Natural killer cell (primary cell): ENCODE results near the gene ZSCAN22. TPM values are rescaled to one million over a fixed set of nuclear protein-coding genes. Genes with fewer than 3 reads are reported as not detected.

Source experiments
- ATAC-seq, 3 donors: fragments of 150-1000 bp in 2 of 3; fragments of 200-7000 bp in 1 of 3; cut with Tn5 transposase; 1 replicate in 1 of 3; 2 replicates in 2 of 3; pipeline ENCODE4 v1.10.0; 2021; ENCODE audit warnings: mild to moderate bottlenecking in 2 of 3, moderate library complexity in 2 of 3
- DNase-seq, 2 donors: peaks; one replicate each; pipeline versions ENCODE4 v3.0.0 to v3.0.0-alpha.2; 2013 to 2021; ENCODE audit warnings: mixed read lengths in 1 of 2
- H3K27ac ChIP-seq: one replicate; pipeline ENCODE4 v1.5.1; 2013; ENCODE audit warnings: mild to moderate bottlenecking, low read length
- H3K27me3 ChIP-seq: one replicate; pipeline ENCODE4 v1.6.1; 2013; ENCODE audit warnings: low read length; ENCODE audit not compliant: control insufficient read depth, insufficient read depth
- H3K36me3 ChIP-seq: one replicate; pipeline ENCODE4 v1.6.1; 2013; ENCODE audit warnings: low read length; ENCODE audit not compliant: control insufficient read depth, insufficient read depth
- H3K4me1 ChIP-seq: one replicate; pipeline ENCODE4 v1.6.1; 2013; ENCODE audit warnings: low read length; ENCODE audit not compliant: control insufficient read depth, insufficient read depth
- H3K4me3 ChIP-seq: one replicate; pipeline ENCODE4 v1.5.1; 2013; ENCODE audit warnings: low read length
- H3K9me3 ChIP-seq: one replicate; pipeline ENCODE4 v1.6.1; 2013; ENCODE audit warnings: low read length; ENCODE audit not compliant: control insufficient read depth, insufficient read depth
- H3K27ac Mint-ChIP-seq, 2 donors: one replicate each; pipeline ENCODE4 v1.8.0; 2022; ENCODE audit warnings: mild to moderate bottlenecking in 2 of 2, mixed read lengths in 2 of 2, moderate library complexity in 1 of 2
- H3K27me3 Mint-ChIP-seq, 2 donors: one replicate each; pipeline ENCODE4 v1.8.0; 2022; ENCODE audit warnings: low read depth in 2 of 2, mixed read lengths in 2 of 2
- H3K36me3 Mint-ChIP-seq: one replicate; pipeline ENCODE4 v1.8.0; 2022; ENCODE audit warnings: mixed read lengths
- H3K4me1 Mint-ChIP-seq, 2 donors: one replicate each; pipeline ENCODE4 v1.8.0; 2022; ENCODE audit warnings: mixed read lengths in 2 of 2
- H3K4me3 Mint-ChIP-seq: one replicate; pipeline ENCODE4 v1.8.0; 2022; ENCODE audit warnings: mild to moderate bottlenecking, moderate library complexity, mixed read lengths
- H3K9me3 Mint-ChIP-seq, 2 donors: one replicate each; pipeline ENCODE4 v1.8.0; 2022; ENCODE audit warnings: mixed read lengths in 2 of 2
- CTCF ChIP-seq: fragments of 200-600 bp; IDR thresholded peaks from one replicate; pipeline ENCODE4 v1.8.0; 2022; ENCODE audit warnings: antibody characterized with exemption
- WGBS: methylation state at CpG from one replicate; pipeline ENCODE4 v1.1.7; 2013; ENCODE audit warnings: missing lambda C conversion rate; ENCODE audit not compliant: insufficient coverage; 5-methylcytosine and 5-hydroxymethylcytosine counted together
- intact Hi-C: fragments of 100-400 bp; cut with micrococcal nuclease; formaldehyde crosslinking; loops from one replicate; pipeline ENCODE4 v1.14.2; 2022
- total RNA-seq, 4 donors: library from RNA; stranded (reverse); fragments of 120-200 nt in 1 of 4; gene quantifications; one replicate each; pipeline versions ENCODE4 v1.2.3 to v1.2.4, GENCODE V29; 2013 to 2022

ZSCAN22 gene
- total RNA-seq, 3 donors from 2014 or later (not counting 1 experiment from before 2014, with no cell fraction given) = 2.9 to 4.8 (median 3.2) TPM

GRCh38 chr19:58387338-58388174 is 60.8 kb downstream of the ZSCAN22 start:
- TF ChIP-seq CTCF = no peak
- Histone ChIP-seq H3K4me1 (peaks cover 30% of the 10 kb centered on the region), H3K4me3 (peak overlapping the region; percentile 55), H3K36me3 (peaks cover 12% of the 10 kb centered on the region), H3K27me3 (no peaks in the 10 kb centered on the region), H3K9me3 (no peaks in the 10 kb centered on the region), H3K27ac (peak overlapping the region; percentile 96)
- peak overlapping the region; percentile 97 for H3K4me3 Mint-ChIP-seq
- intact Hi-C loops = loop anchor here (1.0 to 10.0 kb wide), 3 partner anchors 13 to 203 kb away; partner anchors contain the start of genes ZNF132 and ZNF274
- ATAC-seq (peak in 1 of 3 donors; percentile 5), DNase-seq (no peak)
- H3K9me3 Mint-ChIP-seq = no peaks in the 10 kb centered on the region
- H3K4me1 Mint-ChIP-seq = peaks cover 14 to 37% of the 10 kb centered on the region in 2 donors
- 9% methylated on average over 39 of the region's 39 CpGs for WGBS
- H3K27me3 Mint-ChIP-seq = no peaks in the 10 kb centered on the region
- H3K27ac Mint-ChIP-seq = peak overlapping the region; percentile 98
- H3K36me3 Mint-ChIP-seq = no peaks in the 10 kb centered on the region

GRCh38 chr19:58388175-58388526 is 61.4 kb downstream of the ZSCAN22 start:
- 83% methylated on average over 2 of the region's 3 CpGs for WGBS
- no peaks in the 10 kb centered on the region for H3K9me3 ChIP-seq
- ATAC-seq (no peak), DNase-seq (no peak)
- TF ChIP-seq CTCF = no peak
- H3K36me3 Mint-ChIP-seq = no peaks in the 10 kb centered on the region
- intact Hi-C loops = loop anchor here (10.0 kb wide), 1 partner anchor 203 kb away; the partner anchor contains the start of gene ZNF274
- H3K9me3 Mint-ChIP-seq = no peaks in the 10 kb centered on the region
- peak overlapping the region; percentile 96 for H3K27ac ChIP-seq
- no peaks in the 10 kb centered on the region for H3K27me3 Mint-ChIP-seq
- no peaks in the 10 kb centered on the region for H3K27me3 ChIP-seq
- peaks cover 30% of the 10 kb centered on the region for H3K4me1 ChIP-seq
- peaks cover 14 to 37% of the 10 kb centered on the region in 2 donors for H3K4me1 Mint-ChIP-seq
- peaks cover 18% of the 10 kb centered on the region for H3K36me3 ChIP-seq
- peak overlapping the region; percentile 55 for H3K4me3 ChIP-seq
- H3K27ac Mint-ChIP-seq = peak overlapping the region; percentile 98
- H3K4me3 Mint-ChIP-seq = peak overlapping the region; percentile 97

Other genes with a start within 250 kb of the ZSCAN22 start
- gene ZSCAN18, start 228.8 kb upstream of the ZSCAN22 start, total RNA-seq = 10 to 100 TPM; 29.9 to 42.7 (median 35.9) TPM
- 10 to 100 TPM; 13.0 to 14.9 (median 14.4) TPM for gene ZNF329, start 176.2 kb upstream of the ZSCAN22 start, total RNA-seq
- gene ZNF274, start 143.9 kb upstream of the ZSCAN22 start, total RNA-seq = 10 to 100 TPM; 25.5 to 33.0 (median 30.1) TPM
- gene ZNF544, start 98.1 kb upstream of the ZSCAN22 start, total RNA-seq = 10 to 100 TPM; 21.9 to 31.5 (median 21.9) TPM
- 1 to 10 TPM; 6.4 to 8.7 (median 7.7) TPM for gene ZNF8, start 48.0 kb upstream of the ZSCAN22 start, total RNA-seq
- gene ERVK3-1, start 21.6 kb upstream of the ZSCAN22 start, total RNA-seq = 100 to 1,000 TPM in 2 of 3 donors, 10 to 100 TPM in 1; 96.1 to 142 (median 119) TPM
- 10 to 100 TPM in 1 of 3 donors, 1 to 10 TPM in 2; 2.0 to 10.6 (median 3.5) TPM for gene A1BG, start 26.5 kb downstream of the ZSCAN22 start, total RNA-seq
- gene ZNF497, start 35.8 kb downstream of the ZSCAN22 start, total RNA-seq = under 1 TPM; 0.40 to 0.61 (median 0.60) TPM
- gene ZNF837, start 54.0 kb downstream of the ZSCAN22 start, total RNA-seq = 1 to 10 TPM in 2 of 3 donors, under 1 TPM in 1; 0.63 to 1.4 (median 1.3) TPM
- gene RPS5, start 60.3 kb downstream of the ZSCAN22 start, total RNA-seq = 100 to 1,000 TPM; 406 to 580 (median 525) TPM
- under 1 TPM in 1 of 3 donors, not detected in 2; 0.39 TPM for gene RNF225, start 68.7 kb downstream of the ZSCAN22 start, total RNA-seq
- 1 to 10 TPM; 1.6 to 3.9 (median 2.8) TPM for gene ZNF584, start 81.7 kb downstream of the ZSCAN22 start, total RNA-seq
- gene ZNF132, start 113.2 kb downstream of the ZSCAN22 start, total RNA-seq = 1 to 10 TPM in 2 of 3 donors, under 1 TPM in 1; 0.88 to 1.6 (median 1.5) TPM
- gene ZNF324B, start 124.6 kb downstream of the ZSCAN22 start, total RNA-seq = 10 to 100 TPM; 10.4 to 11.4 (median 11.4) TPM
- 10 to 100 TPM; 21.3 to 23.7 (median 23.3) TPM for gene ZNF324, start 140.1 kb downstream of the ZSCAN22 start, total RNA-seq
- 10 to 100 TPM; 11.9 to 14.5 (median 13.5) TPM for gene ZNF446, start 149.4 kb downstream of the ZSCAN22 start, total RNA-seq
- gene SLC27A5, start 185.0 kb downstream of the ZSCAN22 start, total RNA-seq = 1 to 10 TPM; 4.6 to 7.0 (median 4.7) TPM
- 10 to 100 TPM in 1 of 3 donors, 1 to 10 TPM in 2; 9.6 to 12.6 (median 9.8) TPM for gene ZBTB45, start 192.8 kb downstream of the ZSCAN22 start, total RNA-seq
- 100 to 1,000 TPM; 330 to 451 (median 408) TPM for gene TRIM28, start 217.1 kb downstream of the ZSCAN22 start, total RNA-seq
- gene CHMP2A, start 228.1 kb downstream of the ZSCAN22 start, total RNA-seq = 10 to 100 TPM; 82.7 to 95.7 (median 94.7) TPM
- 10 to 100 TPM; 71.0 to 89.5 (median 81.9) TPM for gene UBE2M, start 231.6 kb downstream of the ZSCAN22 start, total RNA-seq
- gene MZF1, start 246.3 kb downstream of the ZSCAN22 start, total RNA-seq = 10 to 100 TPM; 24.9 to 40.1 (median 37.3) TPM